NCI-H526 treated with DMSO at 0.1 percent for 48 hours (cell line): ENCODE results near the gene HOMER3.
"Not testable (repeated sequence)": the region's sequence is repeated elsewhere in the genome, so short reads cannot be mapped to it uniquely, and the experiment has no call there.

ENCODE experiments used
- DNase-seq: peaks from one replicate; lab custom pipeline; 2025; lab: John Stamatoyannopoulos, UW

HOMER3 gene

DNA sequence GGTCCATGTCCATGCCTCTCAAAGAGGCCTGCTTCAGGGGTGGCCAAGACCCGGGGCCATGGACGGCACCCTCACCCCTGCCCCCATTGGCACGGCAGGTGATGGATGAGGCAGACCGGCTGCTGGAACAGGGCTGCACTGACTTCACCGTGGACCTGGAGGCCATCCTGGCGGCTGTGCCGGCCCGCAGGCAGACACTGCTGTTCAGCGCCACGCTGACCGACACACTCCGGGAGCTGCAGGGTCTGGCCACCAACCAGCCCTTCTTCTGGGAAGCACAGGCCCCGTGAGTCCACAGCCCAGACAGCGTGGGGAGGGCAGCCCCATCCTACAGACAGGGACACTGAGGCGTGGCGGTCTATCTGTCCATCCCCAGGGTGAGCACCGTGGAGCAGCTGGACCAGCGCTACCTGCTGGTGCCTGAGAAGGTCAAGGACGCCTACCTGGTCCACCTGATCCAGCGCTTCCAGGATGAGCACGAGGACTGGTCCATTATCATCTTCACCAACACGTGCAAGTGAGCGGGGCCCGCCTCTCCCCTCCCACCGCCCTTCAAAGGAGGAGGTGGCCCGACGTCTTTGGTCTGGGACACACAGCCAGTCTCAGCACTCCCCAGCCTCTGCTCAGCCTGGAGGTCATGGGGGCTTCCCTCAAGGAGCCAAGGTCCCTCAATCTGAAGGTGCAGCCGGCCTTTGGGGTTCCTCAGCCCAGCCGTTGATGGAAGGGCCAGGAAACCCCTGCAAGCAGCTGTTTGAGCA, 18.6 kb downstream of the HOMER3 start:
- no peak for DNase-seq

DNA sequence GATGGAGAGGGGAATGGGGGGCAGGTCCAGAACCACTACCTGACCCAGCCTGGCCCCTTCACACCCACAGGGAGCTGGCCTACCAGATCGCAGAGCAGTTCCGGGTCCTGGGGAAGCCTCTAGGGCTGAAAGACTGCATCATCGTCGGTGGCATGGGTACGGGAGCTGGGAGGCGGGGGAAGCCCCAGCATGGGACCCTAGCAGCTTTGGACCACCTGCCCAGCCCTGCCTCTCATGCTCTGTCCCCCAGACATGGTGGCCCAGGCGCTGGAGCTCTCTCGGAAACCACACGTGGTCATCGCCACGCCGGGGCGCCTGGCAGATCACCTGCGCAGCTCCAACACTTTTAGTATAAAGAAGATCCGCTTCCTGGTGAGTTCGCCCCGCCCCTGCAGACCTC, 19.4 kb downstream of the HOMER3 start:
- DNase-seq, result no peak

DNA sequence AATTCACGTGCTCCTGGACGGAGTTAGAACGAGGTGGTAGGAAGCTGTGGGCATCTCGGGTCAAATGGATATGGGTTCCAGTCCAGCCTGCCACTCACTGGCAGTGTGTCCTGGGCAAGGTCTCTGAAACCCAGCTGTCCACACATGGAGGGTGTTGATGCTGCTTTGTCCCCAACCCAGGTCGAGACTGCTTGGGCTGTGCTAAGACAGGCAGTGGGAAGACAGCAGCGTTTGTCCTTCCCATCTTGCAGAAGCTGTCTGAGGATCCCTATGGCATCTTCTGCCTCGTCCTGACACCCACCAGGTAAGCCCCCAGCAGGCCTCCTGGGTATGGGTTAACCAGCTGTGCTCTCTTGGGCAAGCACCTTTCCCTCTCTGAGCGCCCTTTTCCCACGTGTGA, 20.6 kb downstream of the HOMER3 start:
- no peak for DNase-seq

DNA sequence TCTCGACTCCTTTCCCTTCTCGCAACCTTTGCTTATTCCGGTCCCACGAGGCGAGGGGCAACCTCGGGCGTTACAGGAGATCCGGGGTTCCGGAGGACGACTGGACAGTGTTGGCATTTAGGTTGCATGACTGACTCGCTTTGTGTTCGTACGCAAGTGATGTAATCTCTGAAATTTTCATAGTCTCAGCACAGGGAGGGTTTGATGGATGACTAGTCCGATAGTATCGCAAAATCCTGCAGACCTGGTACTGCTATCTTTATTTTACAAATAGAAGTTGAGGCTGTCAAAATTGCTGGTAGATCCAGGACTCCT, 21.2 kb downstream of the HOMER3 start:
- no peak for DNase-seq

DNA sequence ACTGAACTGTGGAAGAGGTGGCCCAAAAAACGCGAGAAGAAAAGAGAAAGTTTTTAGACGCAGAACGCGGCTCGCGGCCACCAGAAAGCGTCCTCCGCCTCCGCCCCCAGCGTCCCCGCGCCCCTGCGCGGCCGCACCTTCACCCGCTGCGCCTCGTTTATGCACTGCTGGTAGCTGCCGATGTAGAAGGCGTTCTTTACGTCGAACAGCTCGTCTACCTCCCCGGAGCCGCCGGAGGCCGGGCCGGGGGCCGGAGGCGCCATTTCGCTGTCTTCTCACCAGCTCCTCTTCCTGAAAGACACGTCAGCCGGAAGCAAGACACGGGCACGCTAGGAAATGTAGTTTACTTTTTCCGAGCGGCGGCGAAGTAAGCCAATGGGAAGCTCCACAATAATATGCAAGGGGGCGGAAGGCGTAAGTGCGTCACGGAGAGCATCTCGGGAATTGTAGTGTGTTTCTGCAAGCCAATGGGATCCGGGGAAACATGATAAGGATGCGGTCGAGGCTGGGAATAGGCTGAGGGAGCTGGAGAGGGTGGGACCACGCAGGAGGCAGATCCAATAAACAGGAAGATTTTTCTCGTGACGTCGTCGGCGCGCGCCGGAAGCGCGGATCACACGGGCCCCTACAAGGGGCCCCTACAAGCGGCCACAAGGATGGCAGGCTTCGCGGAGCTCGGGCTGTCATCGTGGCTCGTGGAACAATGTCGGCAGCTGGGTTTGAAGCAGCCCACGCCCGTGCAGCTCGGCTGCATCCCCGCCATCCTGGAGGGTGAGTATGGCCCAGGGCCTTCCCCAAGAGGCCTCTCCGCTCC, 21.7 kb downstream of the HOMER3 start, which contains the start of the genes COPE and DDX49:
COPE (minus strand) TSS at position 302 of the 814 bp plus-strand sequence; CDS start at position 263, 39 bp downstream.
DDX49 (plus strand) TSS at position 630 of the 814 bp plus-strand sequence; CDS start at position 657, 27 bp downstream.
- DNase-seq, result peak; percentile 98

DNA sequence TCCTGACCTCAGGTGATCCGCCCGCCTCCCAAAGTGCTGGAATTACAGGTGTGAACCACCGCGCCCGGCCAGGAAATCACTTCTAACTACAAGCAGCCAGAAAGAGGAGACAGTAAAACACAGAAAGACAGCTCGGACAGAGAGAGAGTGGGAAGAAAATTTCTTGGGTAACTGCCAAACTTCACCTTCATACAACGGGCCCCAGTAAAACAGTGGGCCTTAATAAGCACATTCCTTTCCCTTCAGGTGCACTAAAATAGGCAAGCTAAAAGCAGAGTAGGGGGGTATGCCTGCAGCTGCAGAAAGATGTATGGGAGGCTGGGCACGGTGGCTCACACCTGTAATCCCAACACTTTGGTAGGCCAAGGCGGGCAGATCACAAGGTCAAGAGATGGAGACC, 23.4 kb downstream of the HOMER3 start:
- not testable (repeated sequence) for DNase-seq

DNA sequence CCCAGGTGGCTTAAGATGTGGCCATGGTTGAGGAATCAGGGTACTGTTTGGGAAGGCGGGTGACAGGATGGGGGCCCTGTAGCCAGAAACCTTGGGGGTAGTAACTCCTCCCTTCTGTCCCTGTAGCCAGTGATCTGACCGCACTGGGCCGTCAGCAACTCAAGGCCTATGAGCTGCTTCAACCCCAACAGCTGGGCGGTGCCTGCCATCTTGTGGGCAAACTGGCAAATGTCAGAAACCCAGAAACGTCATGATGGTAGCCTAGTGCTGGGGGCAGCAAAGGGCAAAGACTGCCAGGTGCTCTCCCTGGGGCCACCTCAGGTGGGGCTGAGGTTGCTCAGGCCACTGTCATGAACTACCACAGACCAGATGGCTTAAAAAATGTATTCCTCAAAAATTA, 25.4 kb downstream of the HOMER3 start:
- DNase-seq, result no peak

DNA sequence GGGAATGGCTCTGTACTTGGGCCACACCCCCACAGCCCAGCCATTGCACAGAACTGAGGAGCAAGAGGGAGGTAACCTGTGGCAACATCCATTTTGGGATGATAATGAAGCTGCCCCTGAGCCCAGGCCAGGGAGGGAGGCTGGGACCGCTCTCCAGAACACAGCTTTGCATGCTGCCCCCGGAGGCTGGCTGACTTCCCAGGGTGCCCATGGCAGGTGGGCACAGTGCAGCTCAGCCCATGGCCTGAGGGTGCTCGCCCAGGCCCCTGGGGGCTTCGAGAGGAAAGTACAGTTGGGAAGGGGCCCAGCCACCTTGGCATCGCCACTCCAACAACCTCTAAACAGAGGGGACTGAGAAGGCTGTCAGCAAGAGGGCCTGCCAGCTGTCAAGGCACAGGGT, 27.6 kb downstream of the HOMER3 start:
- DNase-seq, result no peak

DNA sequence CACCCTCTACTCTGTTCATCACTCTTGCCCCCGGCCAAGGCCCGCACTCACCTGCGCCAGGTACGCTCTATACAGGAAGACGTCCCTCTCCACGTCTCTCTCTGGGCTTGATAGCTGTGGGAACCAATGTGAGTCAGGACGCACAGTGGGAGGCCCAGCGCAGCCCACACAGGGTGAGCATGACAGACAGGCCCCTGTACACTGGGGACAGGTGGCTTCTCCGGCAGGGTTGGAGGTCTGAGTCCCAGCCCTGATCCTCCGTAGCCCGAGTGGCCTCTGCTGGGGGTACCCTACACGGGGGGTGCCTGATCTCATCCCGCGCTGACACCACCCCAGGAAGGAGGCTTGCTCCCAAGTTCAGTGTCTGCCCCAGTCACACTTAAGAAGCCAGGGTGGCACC, 28.1 kb downstream of the HOMER3 start:
- DNase-seq, result no peak

DNA sequence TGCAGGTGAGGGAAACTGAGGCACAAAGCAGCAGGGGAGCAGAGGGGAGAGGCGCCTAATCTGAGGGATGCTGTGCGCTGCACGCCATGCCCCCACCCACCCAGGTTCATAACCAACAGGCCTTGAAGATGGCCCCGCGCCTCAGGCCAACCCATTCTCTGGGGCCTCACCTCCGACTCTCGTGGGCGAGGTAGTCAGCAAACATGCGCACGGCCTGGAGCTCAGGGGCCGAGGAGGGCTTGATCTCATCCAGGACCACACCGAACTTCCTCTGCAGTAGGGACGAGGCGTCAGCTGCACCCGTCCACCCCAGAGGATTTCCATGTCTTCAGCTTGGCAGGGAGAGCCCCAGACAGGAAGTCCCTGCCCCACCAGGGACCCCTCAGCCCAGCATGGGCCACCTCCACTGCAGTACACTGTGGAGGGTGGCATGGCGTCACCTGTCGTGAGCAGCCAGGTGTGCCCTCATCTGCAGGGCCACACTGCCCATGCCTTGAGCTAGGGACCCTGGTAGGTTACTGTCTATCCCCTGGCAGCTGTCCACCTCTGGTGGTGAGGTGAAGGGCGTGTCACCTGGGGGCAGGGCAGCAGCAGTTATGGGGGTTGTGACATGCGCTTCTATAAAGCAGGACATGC, 30.1 kb downstream of the HOMER3 start:
- DNase-seq, result no peak

DNA sequence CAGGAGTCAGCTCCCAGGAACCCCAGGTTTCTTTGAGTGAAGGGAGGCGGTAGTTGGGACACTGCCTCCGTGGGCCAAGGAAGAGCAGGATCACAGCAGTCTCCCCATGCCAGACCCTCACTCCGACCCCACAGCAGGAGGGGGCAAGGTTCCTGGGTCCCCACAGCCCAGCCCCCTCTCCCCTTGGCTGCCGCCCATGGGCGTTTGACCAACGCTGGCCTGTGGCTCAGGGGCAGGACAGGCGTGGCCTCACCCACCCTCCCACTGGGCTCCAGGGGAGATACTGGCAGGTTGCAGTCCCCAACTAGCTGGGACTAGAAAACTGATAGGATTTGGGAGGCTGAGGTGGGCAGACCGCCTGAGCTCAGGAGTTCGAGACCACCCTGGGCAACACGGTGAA, 31.0 kb downstream of the HOMER3 start:
- DNase-seq, result no peak

DNA sequence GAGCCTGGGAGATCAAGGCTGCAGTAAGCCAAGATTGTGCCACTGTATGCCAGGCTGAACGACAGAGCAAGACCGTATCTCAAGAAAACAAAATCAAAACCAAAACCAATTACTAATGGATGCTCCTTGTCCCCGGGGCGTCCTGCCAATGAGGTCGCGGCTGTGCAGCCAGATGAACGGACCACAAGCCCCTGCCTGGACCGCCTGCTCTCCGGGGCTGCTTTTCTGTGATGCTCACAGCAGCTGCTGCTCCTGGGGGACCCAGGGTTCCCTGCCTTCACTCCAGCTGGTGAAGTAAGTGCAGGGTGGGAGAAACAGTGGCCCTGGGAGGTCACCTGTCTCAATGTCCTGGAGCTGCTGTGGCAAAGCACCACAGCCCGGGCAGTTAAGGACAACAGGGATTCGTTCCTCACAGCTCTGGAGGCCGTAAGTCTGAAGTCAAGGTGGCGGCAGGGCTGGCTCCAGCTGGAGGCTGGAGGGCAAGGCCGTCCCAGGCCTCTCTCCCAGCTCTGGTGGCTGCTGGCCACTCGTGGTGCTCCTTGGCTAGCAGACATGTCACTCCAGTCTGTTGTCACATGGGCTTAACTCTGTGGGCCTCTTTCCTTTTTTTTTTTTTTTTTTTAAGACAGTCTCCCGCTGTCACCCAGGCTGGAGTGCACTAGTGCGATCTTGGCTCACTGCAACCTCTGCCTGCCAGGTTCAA, 31.9 kb downstream of the HOMER3 start:
- no peak for DNase-seq

DNA sequence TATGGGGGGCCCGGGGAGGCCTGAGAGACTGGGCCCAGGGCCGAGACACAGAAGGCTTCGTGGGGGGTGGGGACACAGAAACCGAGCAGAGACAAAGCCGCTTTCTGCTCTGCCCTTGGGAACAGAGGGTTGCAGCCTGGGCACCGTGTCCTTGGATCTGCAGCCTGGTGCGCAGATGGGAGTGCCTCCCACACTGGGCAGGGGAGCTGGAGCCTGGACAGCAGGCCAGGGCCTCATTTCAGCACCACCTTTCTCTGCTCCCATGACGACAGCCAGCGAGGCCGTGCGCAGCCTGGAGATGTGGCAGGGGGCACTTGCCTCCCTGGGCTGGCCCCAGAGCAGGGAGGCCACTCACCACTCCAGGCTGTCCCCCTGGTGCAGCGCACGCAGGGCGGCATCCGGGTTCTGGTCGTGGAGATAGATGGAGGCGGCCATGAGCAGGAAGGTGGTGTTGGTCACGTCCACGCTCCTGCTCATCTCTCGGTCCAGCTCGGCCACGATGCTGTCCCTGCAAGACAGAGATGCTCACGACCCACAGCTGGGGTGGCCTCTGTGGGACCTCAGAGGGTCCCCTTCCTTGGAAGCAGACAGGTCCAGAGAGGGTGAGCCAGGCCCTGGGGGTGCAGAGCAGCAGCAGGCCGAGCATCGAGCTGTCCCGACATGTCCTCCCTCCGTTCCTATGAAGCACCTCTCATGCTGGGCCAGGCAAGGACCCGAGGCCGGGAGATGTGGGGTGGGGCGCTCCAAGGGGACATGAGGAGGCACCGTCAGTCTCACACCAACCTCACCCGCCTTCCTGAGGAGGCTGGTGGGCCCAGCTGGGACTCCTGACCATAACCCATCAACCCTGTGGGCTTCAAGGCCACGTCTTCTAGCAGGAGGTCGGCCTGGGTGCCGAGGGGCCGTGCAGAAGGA, 34.2 kb downstream of the HOMER3 start:
- no peak for DNase-seq

DNA sequence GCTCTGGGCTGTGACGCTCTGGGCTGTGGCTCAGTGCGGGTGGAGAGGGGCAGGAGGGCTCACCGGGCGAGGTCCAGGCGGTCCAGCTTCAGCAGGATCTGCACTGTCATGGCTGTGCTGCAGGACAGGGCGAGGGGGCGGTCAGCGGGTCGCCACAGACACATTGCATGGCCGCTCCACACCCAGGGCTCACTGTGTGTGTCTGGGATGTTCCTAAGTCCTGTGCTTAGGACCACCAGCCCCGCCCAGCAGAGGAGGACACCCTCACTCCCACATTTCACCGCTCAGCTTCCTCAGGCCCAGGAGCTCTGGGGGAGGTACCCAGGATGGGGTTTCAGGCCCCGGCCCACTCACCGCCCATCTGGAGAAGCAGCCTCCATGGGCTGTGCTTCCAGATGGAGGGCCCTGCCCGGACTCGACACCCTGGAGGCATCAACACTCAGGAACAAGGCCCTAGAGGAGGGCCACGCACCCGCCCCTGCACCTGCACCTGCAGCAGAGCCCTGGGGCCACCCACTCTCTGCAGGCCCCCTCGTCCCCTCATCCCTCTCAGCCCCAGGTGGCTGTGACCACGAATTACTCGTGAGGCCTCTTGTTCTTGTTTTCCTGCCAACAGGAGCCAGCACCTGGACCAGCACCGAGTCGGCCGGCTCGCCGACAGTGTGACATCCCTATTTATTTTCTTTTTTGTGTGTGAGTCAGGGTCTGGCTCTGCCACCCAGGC, 35.3 kb downstream of the HOMER3 start:
- no peak for DNase-seq

DNA sequence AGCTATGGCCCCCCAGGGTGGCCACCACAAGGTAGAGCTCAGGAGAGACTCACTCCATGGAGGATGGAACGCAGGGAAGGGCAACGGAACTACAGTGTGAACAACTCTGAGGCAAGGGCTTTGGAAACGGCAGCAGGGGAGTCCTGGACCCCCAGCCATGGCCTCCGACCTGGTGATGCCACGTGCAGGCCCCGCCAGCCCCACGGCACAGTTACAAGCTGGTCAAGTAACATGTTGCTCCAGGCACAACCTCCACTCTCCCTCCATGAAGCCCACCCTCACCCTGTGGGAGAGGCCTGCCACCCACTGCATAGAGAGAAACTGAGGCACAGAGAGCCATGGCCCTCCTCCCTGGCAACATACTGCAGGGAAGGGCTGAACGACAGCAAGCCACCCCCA, 36.0 kb downstream of the HOMER3 start:
- DNase-seq, result no peak

DNA sequence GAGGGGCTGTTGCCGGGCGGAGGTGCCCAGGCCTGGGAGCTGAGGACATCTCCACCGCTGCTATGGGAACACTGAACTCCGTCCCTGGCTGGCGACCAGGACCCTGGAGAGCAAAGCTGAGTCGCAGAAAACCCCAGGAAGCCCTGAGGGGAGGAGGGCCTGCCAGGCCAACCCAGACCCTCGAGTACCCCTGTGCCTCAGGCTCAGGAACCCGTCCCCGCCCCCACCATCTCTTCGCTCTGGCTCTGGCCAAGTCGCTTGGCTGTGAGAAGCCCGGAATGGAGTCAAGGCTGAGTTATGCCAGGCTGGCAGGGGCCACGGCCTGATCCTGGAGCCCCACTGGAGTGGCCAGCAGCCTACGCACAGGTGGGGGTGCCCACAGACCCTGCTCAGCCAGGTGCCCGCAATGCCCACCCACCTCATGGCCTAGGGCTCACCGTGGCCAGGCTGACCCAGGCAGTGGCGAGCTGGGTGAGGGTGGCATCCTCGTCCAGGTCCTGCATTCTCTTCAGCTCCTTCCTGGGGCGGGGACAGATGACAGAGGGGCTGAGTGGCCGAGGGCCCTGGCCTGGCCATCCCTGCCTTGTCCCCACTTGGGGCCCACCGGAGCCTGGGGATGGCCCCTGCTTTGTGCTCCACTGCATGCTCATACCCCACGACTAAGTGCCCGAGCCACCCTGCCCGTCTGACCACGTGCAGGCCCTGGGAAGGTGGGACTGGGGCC, 36.5 kb downstream of the HOMER3 start:
- no peak for DNase-seq

DNA sequence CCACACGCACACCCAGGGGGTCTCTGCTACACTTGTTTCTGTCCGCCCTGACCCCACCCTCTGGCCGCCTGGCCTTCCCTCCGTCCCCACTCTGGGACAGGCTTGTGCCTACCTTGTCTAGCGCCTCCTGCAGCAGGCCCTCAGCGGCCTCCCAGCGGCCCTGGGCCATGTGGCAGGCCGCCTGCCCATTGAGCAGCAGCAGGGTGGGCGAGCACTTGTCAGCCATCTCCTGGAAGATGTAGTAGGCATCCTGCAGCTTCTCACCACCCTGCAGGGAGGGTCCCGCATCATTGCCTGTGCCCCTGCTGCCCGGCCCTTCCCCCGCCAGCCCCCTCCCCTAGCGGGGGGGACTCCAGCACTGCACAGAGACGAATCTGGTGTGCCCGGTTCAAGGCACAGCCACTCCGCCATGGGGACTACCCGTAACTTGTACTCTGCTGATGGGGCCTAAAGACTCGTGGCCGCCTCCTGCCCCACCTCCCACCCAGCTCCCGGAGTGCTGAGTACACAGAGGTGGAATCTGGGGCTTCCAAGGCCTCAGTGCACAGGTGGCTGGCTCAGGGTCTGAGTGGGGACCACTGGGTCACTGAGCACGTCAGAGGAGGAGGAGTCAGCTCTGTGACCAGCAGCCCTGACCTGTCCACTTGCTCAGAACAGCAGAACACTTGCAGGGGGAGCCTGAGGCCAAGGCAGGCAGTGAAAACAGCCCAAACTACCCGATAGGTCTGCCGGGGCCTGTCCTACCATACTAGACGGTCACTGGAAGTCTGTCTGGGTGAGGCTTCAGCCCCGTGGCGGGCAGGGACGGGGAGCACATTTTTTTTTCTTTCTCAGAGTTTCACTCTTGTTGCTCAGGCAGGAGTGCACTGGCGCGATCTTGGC, 37.6 kb downstream of the HOMER3 start:
- no peak for DNase-seq

DNA sequence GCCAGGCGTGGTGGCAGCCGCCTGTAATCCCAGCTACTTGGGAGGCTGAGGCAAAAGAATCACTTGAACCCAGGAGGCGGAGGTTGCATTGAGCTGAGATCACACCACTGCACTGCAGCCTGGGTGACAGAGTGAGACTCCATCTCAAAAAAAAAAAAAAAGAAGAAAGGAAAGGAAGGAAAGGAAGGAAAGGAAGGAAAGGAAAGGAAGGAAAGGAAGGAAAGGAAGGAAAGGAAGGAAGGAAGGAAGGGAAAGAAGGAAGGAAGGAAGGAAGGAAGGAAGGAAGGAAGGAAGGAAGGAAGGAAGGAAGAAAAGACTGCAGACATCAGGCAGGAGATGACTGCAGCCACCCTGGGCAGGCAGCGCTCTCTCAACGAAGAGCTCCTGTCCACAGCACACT, 38.5 kb downstream of the HOMER3 start:
- not testable (repeated sequence) for DNase-seq

DNA sequence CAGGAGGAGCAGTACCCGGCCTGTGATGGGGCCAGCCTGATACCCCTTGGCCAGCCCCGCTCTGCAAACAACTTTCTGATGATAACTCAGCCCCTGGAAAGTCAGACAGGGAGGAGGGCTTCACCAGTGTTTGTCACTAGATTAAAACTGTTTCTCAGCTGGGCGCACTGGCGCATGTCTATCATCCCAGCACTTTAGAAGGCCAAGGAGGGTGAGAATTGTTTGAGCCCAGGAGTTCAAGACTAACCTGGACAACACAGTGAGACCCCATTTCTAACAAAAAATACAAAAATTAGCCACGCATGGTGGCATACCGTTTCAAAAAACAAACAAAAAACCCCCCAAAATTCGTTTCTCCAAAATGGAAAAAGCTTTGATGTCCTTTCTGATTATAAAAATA, 39.5 kb downstream of the HOMER3 start:
- DNase-seq, result no peak
